HCT116 (cell line): ENCODE data around the gene KIN.

Experiments used
- POLR2A ChIP-seq: IDR thresholded peaks from 2 replicates; pipeline ENCODE4 v1.7.0; 2011; ENCODE audit warnings: borderline replicate concordance; ENCODE audit not compliant: insufficient read depth, insufficient read length; ENCODE audit errors: extremely low read depth
- POLR2AphosphoS5 ChIP-seq: IDR thresholded peaks from 2 replicates; pipeline ENCODE4 v1.6.1; 2011; ENCODE audit warnings: mild to moderate bottlenecking, low read depth, low read length, moderate library complexity

DNA sequence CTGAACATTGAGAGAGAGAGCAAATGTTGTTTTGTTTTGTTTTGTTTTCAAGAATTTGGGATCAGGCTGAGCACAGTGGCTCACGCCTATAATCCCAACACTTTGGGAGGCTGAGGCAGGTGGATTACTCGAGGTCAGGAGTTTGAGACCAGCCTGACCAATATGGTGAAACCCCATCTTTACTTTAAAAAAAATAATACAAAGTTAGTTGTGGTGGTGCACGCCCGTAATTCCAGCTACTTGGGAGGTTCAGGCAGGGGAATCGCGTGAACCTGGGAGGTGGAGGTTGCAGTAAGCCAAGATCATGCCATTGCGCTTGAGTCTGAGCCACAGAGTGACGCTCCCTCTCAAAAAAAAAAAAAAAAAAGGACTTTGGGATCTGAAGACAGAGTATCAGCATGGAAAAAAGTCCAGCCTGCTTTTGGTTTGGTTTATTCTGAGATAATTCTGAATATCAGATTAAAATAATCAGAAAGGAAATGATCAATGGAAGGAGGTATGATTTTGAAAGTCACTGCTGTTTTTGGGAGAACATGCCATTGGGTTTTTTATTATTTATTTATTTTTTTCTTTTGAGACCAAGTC lies 86.5 kb downstream of the KIN start:
- no peak for TF ChIP-seq POLR2A
- no peak for TF ChIP-seq POLR2AphosphoS5
